Mammary epithelial cell (primary cell): ENCODE measurements around the gene ZNF462.

Experiments used
- EZH2 ChIP-seq: IDR thresholded peaks from 2 replicates; pipeline ENCODE4 v1.6.1; 2012; ENCODE audit warnings: low read length, inconsistent platforms, borderline replicate concordance
- TF ChIP-seq, protein P1 (sequence below), 2 donors: IDR thresholded peaks in 1 of 2; conservative IDR thresholded peaks in 1 of 2; 2 replicates each; pipeline ENCODE4 v1.5.1; 2011 to 2012; ENCODE audit warnings: inconsistent platforms in 2 of 2, low read length in 2 of 2, mild to moderate bottlenecking in 2 of 2, control low read depth in 1 of 2, low read depth in 1 of 2; ENCODE audit not compliant: insufficient read depth in 1 of 2; ENCODE audit errors: extremely low read depth in 1 of 2

- TF ChIP-seq, protein P1, sequence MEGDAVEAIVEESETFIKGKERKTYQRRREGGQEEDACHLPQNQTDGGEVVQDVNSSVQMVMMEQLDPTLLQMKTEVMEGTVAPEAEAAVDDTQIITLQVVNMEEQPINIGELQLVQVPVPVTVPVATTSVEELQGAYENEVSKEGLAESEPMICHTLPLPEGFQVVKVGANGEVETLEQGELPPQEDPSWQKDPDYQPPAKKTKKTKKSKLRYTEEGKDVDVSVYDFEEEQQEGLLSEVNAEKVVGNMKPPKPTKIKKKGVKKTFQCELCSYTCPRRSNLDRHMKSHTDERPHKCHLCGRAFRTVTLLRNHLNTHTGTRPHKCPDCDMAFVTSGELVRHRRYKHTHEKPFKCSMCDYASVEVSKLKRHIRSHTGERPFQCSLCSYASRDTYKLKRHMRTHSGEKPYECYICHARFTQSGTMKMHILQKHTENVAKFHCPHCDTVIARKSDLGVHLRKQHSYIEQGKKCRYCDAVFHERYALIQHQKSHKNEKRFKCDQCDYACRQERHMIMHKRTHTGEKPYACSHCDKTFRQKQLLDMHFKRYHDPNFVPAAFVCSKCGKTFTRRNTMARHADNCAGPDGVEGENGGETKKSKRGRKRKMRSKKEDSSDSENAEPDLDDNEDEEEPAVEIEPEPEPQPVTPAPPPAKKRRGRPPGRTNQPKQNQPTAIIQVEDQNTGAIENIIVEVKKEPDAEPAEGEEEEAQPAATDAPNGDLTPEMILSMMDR (conservative IDR thresholded peaks at IDR 0.05 in 1 of 2, IDR thresholded peaks at IDR 0.05 in 1 of 2; ENCODE audit: extremely low read depth in 1 of 2, insufficient read depth in 1 of 2, low read depth in 1 of 2, low read length in 2 of 2), result no peak
- TF ChIP-seq EZH2, result no peak
These were observed 49.0 kb downstream of the ZNF462 start for GRCh38 chr9:106911951-106912350.
